Thyroid gland (tissue), 4 donors: ENCODE data around the gene PPIL1. TPM values are rescaled to one million over a fixed set of nuclear protein-coding genes. Genes with fewer than 3 reads are reported as not detected.

Experiments
- DNase-seq, 2 donors: peaks; one replicate each; pipeline ENCODE4 v3.0.0-alpha.2; 2019
- H3K27ac ChIP-seq, 3 donors: fragments of 200-600 bp; sonication (generic); 1 replicate in 2 of 3; 2 replicates in 1 of 3; pipeline ENCODE4 v1.5.1; 2016 to 2019; ENCODE audit warnings: mild to moderate bottlenecking in 1 of 3, moderate library complexity in 1 of 3
- H3K27me3 ChIP-seq: fragments of 200-600 bp; sonication (generic); one replicate; pipeline ENCODE4 v1.5.1; 2019
- H3K36me3 ChIP-seq, 2 donors: fragments of 200-600 bp; sonication (generic); one replicate each; pipeline ENCODE4 v1.5.1; 2016 to 2019
- H3K4me1 ChIP-seq, 2 donors: fragments of 200-600 bp; sonication (generic); one replicate each; pipeline ENCODE4 v1.5.1; 2017 to 2019
- H3K4me3 ChIP-seq, 3 donors: fragments of 200-600 bp; sonication (generic); replicated peaks in 1 of 3; 1 replicate in 2 of 3; 2 replicates in 1 of 3; pipeline ENCODE4 v1.5.1; 2016; ENCODE audit warnings: mild to moderate bottlenecking in 1 of 3
- H3K9me3 ChIP-seq: fragments of 200-600 bp; sonication (generic); one replicate; pipeline ENCODE4 v1.5.1; 2017
- CTCF ChIP-seq, 6 experiments: fragments of 200-600 bp in 3 of 6; fragments of 450-650 bp in 3 of 6; sonication (generic) in 3 of 6; IDR thresholded peaks; one replicate each; pipeline ENCODE4 v1.5.1; 2016 to 2019; ENCODE audit warnings: antibody characterized with exemption in 6 of 6, mild to moderate bottlenecking in 2 of 6, inconsistent platforms in 1 of 6, moderate library complexity in 1 of 6
- POLR2A ChIP-seq, 2 donors: fragments of 450-650 bp; IDR thresholded peaks; one replicate each; pipeline ENCODE4 v1.6.1; 2017; ENCODE audit warnings: antibody characterized with exemption in 2 of 2, mild to moderate bottlenecking in 2 of 2, moderate library complexity in 1 of 2
- WGBS, 2 donors: methylation state at CpG; one replicate each; pipeline ENCODE4 v1.1.5; 2017; 5-methylcytosine and 5-hydroxymethylcytosine counted together
- intact Hi-C: fragments of 100-400 bp; cut with DNase I; formaldehyde crosslinking; loops from one replicate; pipeline ENCODE4 v1.15.1; 2023
- total RNA-seq, 4 donors: library from RNA; depleted of rRNA; stranded (reverse); fragments of >200 nt; gene quantifications; one replicate each; pipeline ENCODE4 v1.2.3, GENCODE V29; 2016

PPIL1 gene
- total RNA-seq, 4 donors from 2014 or later = 35.3 to 69.4 (median 44.3) TPM

GRCh38 chr6:36839749-36840431 is 34.7 kb downstream of the PPIL1 start:
- H3K36me3 ChIP-seq = no peaks in the 10 kb centered on the region
- no peak overlapping the region for H3K27ac ChIP-seq
- H3K4me1 ChIP-seq = peaks cover 9 to 17% of the 10 kb centered on the region in 2 donors
- WGBS, 2 donors = 0 to 6% methylated on average over 9 to 11 of the region's 70 CpGs
- intact Hi-C loops = no loop called here
- peak overlapping the region; percentile 2 to 36 (median 22) for H3K4me3 ChIP-seq
- peak; percentile 34 to 35 for DNase-seq
- no peaks in the 10 kb centered on the region for H3K27me3 ChIP-seq
- TF ChIP-seq POLR2A (IDR thresholded peaks at IDR 0.05) (no peak), CTCF (IDR thresholded peaks at IDR 0.05) (peak in 2 of 6 experiments; percentile 15 to 29)
- H3K9me3 ChIP-seq = no peaks in the 10 kb centered on the region

- no peak for TF ChIP-seq CTCF (IDR thresholded peaks at IDR 0.05)
- TF ChIP-seq POLR2A (IDR thresholded peaks at IDR 0.05) = no peak
- DNase-seq = no peak
- Histone ChIP-seq H3K27me3 (no peaks in the 10 kb centered on the region), H3K9me3 (no peaks in the 10 kb centered on the region), H3K27ac (no peak within 1 kb of the TSS), H3K36me3 (no peaks in the 10 kb centered on the region), H3K4me1 (peaks cover 9 to 21% of the 10 kb centered on the region in 2 donors), H3K4me3 (peak within 1 kb of the TSS; percentile 2 to 36 (median 22))
- intact Hi-C loops = no loop called here
- WGBS, 2 donors = 15 to 17% methylated on average over 33 to 42 of the region's 57 CpGs
Measured at GRCh38 chr6:36838896-36839748, 35.5 kb downstream of the PPIL1 start, which contains the start of gene CPNE5. Gene CPNE5, minus strand, starts transcription at chr6:36839444. Its CDS starts 67 bp downstream, at chr6:36839377.

GRCh38 chr6:36837686-36838085 is 36.9 kb downstream of the PPIL1 start:
- TF ChIP-seq CTCF (IDR thresholded peaks at IDR 0.05) (no peak), POLR2A (IDR thresholded peaks at IDR 0.05) (no peak)
- Histone ChIP-seq H3K36me3 (no peaks in the 10 kb centered on the region), H3K9me3 (no peaks in the 10 kb centered on the region), H3K4me1 (peaks cover 9 to 21% of the 10 kb centered on the region in 2 donors), H3K27ac (no peak overlapping the region), H3K27me3 (no peaks in the 10 kb centered on the region), H3K4me3 (no peak overlapping the region)
- WGBS, 2 donors = 95 to 97% methylated on average over 6 of the region's 6 CpGs
- intact Hi-C loops = no loop called here
- no peak for DNase-seq

GRCh38 chr6:36837022-36837339 is 37.6 kb downstream of the PPIL1 start:
- no peaks in the 10 kb centered on the region for H3K27me3 ChIP-seq
- intact Hi-C loops = no loop called here
- no peak for DNase-seq
- no peaks in the 10 kb centered on the region for H3K9me3 ChIP-seq
- no peaks in the 10 kb centered on the region for H3K36me3 ChIP-seq
- peaks cover 9 to 21% of the 10 kb centered on the region in 2 donors for H3K4me1 ChIP-seq
- 92 to 100% methylated on average over 2 of the region's 2 CpGs for WGBS, 2 donors
- H3K4me3 ChIP-seq = no peak overlapping the region
- no peak for TF ChIP-seq CTCF (IDR thresholded peaks at IDR 0.05)
- no peak for TF ChIP-seq POLR2A (IDR thresholded peaks at IDR 0.05)
- H3K27ac ChIP-seq = no peak overlapping the region
